SK-N-SH (cell line): ENCODE results near the gene IQCE.

Experiments used
- CTCF ChIP-seq: fragments of 200-600 bp; sonication (generic); IDR thresholded peaks from 2 replicates; pipeline ENCODE4 v1.6.1; 2017; ENCODE audit warnings: antibody characterized with exemption, mild to moderate bottlenecking, moderate library complexity
- EP300 ChIP-seq, 2 experiments: IDR thresholded peaks; 2 replicates each; pipeline versions ENCODE4 v1.4.0 to v1.6.1; 2012; ENCODE audit warnings: borderline replicate concordance in 1 of 2, low read depth in 1 of 2, low read length in 1 of 2
- FOXM1 ChIP-seq: IDR thresholded peaks from 2 replicates; pipeline ENCODE4 v1.4.0; 2012; ENCODE audit warnings: low read depth, mild to moderate bottlenecking
- RAD21 ChIP-seq: IDR thresholded peaks from 2 replicates; pipeline ENCODE4 v1.6.1; 2012; ENCODE audit warnings: mild to moderate bottlenecking, low read length
- RFX5 ChIP-seq: IDR thresholded peaks from 2 replicates; pipeline ENCODE4 v1.6.1; 2012; ENCODE audit warnings: mild to moderate bottlenecking, improper control_type of control experiment, low read length
- TCF12 ChIP-seq: IDR thresholded peaks from 2 replicates; pipeline ENCODE4 v1.4.0; 2012
- TF ChIP-seq, protein P1 (sequence below): fragments of 150-350 bp; IDR thresholded peaks from 2 replicates; pipeline ENCODE4 v1.6.1; 2017; ENCODE audit warnings: antibody characterized with exemption, low read length, low read depth, borderline replicate concordance
- TF ChIP-seq, protein P2 (sequence below): IDR thresholded peaks from 2 replicates; pipeline ENCODE4 v1.6.1; 2012; ENCODE audit warnings: mild to moderate bottlenecking, low read depth, low read length, moderate library complexity

GRCh38 chr7:2542011-2542915 lies 16.5 kb upstream of the IQCE start:
- TF ChIP-seq, protein P1, sequence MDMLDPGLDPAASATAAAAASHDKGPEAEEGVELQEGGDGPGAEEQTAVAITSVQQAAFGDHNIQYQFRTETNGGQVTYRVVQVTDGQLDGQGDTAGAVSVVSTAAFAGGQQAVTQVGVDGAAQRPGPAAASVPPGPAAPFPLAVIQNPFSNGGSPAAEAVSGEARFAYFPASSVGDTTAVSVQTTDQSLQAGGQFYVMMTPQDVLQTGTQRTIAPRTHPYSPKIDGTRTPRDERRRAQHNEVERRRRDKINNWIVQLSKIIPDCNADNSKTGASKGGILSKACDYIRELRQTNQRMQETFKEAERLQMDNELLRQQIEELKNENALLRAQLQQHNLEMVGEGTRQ: no peak
- TF ChIP-seq FOXM1 (no peak), CTCF (no peak), RAD21 (no peak), EP300 (IDR thresholded peaks at IDR 0.05; ENCODE audit: borderline replicate concordance in 1 of 2, low read depth in 1 of 2, low read length in 1 of 2) (no peak), TCF12 (no peak), RFX5 (no peak)
- TF ChIP-seq, protein P2, sequence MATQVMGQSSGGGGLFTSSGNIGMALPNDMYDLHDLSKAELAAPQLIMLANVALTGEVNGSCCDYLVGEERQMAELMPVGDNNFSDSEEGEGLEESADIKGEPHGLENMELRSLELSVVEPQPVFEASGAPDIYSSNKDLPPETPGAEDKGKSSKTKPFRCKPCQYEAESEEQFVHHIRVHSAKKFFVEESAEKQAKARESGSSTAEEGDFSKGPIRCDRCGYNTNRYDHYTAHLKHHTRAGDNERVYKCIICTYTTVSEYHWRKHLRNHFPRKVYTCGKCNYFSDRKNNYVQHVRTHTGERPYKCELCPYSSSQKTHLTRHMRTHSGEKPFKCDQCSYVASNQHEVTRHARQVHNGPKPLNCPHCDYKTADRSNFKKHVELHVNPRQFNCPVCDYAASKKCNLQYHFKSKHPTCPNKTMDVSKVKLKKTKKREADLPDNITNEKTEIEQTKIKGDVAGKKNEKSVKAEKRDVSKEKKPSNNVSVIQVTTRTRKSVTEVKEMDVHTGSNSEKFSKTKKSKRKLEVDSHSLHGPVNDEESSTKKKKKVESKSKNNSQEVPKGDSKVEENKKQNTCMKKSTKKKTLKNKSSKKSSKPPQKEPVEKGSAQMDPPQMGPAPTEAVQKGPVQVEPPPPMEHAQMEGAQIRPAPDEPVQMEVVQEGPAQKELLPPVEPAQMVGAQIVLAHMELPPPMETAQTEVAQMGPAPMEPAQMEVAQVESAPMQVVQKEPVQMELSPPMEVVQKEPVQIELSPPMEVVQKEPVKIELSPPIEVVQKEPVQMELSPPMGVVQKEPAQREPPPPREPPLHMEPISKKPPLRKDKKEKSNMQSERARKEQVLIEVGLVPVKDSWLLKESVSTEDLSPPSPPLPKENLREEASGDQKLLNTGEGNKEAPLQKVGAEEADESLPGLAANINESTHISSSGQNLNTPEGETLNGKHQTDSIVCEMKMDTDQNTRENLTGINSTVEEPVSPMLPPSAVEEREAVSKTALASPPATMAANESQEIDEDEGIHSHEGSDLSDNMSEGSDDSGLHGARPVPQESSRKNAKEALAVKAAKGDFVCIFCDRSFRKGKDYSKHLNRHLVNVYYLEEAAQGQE: no peak
